HG02981 (cell line): ENCODE data around the gene GSC2.

Experiments used
- ATAC-seq: cut with Tn5 transposase; IDR thresholded peaks from one replicate; pipeline ENCODE4 v1.9.1; 2021; ENCODE audit warnings: mild to moderate bottlenecking, moderate library complexity; ENCODE audit not compliant: unreplicated experiment

The GSC2 gene, protein sequence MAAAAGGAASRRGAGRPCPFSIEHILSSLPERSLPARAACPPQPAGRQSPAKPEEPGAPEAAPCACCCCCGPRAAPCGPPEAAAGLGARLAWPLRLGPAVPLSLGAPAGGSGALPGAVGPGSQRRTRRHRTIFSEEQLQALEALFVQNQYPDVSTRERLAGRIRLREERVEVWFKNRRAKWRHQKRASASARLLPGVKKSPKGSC

DNA sequence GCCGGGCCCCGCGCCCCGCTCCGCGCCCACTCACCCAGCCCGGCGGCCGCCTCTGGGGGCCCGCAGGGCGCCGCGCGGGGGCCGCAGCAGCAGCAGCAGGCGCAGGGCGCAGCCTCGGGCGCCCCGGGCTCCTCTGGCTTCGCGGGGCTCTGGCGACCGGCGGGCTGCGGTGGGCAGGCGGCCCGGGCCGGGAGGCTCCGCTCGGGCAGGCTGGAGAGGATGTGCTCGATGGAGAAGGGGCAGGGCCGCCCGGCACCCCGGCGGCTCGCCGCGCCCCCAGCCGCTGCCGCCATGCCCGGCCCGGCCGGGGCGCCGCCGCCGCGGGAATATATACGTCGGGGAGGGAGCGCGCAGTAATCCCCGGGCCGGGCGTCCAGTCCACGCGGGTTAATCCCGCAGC lies at the start of gene GSC2:
Gene GSC2, minus strand, starts transcription at position 302 of the 400 bp plus-strand sequence. Its CDS starts 9 bp downstream, at position 293.
- ATAC-seq: no peak

DNA sequence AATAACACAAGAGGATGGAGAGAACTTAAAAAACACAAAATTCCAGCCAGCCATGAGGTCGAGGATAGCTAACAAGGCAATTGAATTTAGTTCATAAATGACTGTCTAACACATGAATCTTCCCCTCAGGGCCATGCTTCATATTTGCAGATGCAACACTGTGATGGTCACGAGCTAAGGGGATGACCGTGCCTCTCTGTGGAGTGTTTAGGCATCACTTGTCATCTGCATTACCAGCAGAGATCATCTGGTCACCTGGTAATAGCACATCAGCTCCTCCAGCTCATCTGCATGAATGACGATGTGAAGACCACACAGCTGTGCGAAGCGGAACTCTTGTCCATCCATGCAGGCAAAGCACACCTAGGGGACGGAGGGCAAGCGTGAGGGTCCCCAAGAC lies 49.4 kb upstream of the GSC2 start:
- ATAC-seq: no peak

DNA sequence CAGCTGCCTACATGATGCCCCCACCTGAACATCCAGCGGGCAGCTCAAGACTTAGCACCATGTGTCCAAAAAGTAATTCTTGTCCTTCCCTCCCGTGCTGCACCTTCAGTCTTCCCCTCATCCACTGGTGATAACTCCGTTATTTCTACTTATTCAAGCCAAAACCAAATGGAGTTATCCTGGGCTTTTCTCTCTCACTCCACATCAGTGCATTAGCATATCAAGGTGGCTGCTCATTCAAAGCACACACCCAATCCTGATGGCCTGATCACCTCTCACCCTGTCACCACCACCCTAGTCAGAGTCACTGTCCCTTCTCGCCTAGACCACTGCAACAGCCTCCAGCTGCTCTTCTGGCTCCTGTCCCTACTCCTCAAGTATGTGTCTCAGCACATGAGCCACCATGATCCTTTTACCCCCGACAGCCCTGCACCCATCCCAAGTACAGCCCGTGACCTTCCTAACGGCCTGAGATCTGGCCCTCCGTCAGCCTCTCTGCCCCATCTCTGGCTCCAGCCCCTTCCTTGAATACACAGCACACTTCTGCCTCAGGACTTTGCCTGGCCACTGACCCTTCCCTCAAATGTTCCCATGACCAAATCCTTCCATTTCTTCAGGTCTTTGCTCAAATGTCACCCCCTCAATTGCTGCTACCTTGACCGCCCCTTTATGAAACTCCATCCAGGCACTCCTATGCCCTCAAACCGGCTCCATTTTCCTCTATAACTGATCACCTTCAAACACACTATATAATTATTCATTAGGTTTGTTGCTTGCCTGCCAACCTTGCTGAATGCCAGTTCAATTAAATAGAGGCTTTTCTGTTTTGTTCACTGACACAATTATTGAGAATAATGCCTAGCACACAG lies 48.1 kb upstream of the GSC2 start:
- ATAC-seq: no peak

DNA sequence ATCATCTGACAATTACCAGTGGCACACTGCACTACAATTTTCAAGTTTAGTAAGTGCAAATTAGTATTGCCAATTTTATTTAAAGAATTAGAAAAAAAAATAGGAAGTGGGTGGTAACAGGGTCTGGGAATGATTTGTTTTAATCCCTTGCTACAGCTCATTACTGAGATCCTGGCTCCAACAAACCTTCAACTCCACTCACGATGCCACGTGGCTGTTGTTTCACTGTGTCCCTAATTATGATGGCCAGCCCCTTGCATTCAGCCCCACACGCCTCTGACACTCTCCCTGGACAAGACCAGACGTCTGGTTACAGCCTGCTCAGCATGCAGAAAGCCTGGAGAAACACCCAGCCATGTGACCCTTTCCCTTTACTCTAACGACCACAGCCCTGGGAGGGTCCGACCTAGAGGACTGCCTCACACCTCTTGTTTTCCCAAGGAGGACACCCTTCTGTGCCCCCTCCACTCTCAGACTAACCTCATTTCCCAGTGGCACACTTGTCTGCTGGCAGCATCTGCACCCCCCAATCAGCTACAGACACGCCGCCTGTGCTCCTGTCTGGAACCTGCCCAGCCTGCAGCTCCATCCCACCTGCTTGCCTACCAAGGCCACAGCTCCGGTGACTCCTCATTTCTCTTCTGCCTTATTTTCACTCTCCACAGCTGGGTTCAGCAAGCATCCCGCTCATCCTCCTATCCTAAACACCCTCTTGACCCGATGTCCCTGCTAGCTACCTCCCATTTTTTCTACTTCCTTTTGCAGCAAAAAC lies 46.9 kb upstream of the GSC2 start:
- ATAC-seq: no peak

DNA sequence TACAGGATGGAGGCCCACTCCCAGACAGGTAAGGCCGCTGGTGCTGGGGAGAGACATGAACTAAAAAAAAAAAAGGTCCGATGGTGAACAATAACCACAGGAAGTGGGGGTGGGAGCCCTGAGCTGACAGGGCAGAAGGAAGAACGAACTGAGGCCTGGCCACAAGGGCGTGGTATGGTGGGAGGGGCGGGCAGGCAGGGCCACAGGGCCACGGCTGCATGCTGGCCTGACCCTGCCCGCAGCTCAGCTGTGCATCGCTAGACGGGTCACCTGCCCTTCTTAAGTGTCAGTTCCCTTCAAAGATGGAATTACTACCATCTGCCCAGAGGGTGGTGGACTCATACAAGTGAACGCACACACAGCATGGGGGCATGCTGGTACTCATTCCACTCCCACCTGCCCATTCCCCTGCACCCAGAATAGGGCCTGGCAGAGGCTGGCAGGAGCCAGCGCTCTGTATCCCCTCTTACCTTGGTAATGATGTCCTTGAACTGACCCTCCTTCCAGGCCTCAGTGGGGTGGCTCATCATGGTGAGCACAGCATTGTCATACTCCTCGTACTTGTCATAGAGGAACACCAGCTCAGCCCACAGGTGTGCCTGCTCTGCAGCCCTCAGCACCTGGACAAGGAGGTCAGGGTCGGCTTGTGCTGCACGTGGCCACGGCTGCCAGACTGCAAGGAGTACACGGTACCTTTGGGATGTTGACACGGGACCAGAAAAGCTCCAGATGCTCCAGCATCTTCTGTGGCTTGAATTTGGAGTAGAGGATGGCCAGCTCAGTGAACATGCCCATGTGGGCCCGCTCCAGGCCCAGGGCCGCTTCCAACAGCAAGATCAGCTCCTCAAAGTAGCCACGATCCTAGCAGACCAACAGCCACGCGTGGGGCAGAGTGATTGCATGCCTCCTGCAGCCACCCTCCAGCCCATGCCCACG lies 46.0 kb upstream of the GSC2 start:
- no peak for ATAC-seq

DNA sequence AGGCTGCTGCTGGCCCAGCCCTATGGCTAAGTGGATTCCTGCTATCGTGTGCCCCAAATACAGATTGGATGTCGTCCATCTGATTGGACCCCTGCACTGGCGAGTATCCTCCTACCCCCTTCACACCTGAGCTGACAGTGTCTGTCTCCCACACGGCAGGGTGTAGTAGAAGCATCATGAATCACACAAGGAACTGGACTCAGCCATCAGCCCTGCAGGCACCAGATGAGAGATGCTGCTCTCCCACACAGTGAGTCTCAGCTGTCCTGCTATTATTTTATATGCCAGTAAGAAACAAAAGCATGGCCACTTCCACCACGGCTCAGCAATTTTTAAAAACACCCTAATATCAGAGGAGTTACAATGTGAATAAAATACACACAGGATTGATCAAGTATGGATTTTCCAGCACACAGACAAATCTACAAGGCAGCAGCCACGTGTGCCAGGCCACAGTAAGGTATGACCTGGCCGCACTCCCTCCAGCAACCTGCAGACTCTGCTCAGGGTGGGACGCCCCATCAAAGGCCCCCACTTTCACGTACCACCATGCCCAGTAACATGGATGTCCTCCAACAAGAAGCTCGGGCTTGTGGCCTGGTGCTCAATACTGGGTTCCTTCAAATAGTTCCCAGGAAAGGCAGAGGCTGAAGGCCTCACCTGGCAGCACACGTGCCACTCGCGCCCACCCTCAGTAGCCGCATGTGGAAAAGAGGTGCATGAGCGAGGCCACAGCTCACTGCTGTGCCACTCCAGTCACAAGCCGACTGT lies 44.9 kb upstream of the GSC2 start:
- ATAC-seq: no peak

DNA sequence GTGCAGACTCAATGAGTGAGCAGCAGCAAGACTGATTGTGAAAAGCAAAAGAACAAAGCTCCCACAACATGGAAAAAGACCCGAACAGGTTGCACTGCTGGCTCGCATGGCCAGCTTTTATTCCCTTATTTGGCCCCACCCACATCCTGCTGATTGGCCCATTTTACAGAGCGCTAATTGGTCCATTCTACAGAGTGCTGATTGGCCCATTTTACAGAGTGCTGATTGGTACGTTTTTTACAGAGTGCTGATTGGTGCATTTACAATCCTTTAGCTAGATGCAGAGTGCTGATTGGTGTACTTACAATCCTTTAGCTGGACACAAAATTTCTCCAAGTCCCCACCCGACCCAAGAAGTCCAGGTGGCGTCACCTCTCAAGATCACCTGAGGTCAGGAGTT lies 43.8 kb upstream of the GSC2 start:
- ATAC-seq: no peak

DNA sequence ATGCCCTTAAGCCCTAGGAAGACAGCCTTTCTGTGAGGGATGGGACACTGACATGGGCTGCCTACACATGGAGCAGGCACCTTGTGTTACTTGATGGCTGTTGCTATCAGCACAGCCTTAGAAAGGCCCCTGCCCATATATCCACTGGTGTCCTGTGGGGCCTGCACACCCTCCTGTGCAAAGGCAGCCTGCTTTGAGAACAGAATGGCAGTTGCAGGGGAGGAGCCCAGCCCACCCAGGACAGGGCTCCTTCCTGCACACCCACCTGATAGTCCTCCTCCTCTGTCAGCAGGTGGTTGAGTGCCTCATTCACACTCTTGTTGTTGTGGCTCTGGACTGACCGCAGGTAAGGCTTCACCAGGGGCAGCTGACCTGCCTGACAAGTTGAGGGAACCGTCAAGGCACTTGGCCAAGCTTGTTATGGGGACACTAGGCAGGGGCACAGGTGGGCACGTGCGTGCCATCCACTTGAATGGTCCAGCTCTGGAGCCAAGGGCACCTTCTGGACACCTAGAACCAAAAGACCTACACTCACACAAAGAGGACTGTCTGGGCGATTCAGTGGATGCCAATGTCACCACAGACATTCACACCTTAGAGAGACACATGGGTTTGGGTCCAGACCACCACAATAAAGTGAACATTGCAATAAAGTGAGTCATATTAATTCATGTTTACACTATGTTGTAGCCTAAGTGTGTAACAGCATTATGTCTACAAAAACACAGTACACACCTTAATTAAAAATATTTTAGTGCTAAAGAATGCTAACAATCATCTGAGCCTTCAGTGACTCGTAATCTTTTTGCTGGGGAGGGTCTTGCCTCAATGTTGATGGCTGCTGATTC lies 37.8 kb upstream of the GSC2 start:
- ATAC-seq: no peak

DNA sequence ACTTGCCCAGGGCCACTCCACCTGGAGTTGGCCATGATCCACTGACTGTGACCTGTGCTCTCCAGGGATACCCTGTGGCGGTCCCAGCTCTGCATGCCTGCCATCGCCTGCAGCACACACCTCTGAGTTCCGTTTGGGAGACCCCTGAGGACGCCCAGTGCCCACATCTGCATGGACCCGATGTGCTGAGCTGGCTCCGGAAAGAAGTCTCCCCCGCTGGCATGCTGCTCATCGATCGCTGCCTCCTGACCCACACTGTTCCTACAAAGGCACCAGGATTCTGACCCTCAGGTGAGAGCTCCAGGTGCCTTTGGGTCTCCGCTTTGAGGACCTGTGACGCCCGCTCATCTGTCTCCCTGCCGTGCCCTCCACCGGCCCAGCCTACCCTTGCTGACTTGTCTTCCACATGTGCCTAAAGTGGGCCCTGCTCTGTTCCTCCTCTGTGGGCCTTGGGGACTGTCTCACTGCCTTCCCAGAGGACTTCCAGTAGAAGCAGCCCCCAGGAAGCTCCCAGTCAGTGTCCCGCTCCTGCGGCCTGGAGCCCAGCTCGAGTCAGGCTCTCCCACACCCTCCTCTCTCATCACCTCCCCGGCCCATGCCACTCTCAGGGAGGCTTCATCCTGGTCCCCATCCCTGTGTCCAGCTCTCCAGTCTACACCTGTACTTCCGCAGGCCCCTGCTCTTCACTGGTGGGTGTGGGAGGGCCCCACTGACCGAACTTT lies 34.3 kb upstream of the GSC2 start:
- ATAC-seq: no peak

DNA sequence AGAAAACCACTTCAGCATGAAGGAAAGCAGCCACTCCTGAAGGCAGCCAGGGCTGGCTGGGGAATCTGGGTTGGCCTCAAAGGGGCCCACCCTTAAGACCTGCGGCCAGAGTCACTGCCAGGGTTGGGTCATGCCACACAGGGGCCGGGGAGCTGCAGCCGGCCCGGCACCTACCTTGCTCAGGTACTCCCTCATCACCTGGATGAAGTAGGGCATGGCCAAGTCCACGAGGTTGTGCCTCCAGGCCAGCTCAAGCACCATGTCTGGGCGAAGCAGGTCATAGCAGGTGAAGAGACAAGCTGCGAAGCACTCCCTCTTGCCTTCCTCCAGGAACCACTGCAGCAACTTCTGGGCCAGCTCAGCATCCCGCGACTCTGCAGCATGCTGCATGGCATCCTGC lies 33.1 kb upstream of the GSC2 start:
- ATAC-seq: no peak

DNA sequence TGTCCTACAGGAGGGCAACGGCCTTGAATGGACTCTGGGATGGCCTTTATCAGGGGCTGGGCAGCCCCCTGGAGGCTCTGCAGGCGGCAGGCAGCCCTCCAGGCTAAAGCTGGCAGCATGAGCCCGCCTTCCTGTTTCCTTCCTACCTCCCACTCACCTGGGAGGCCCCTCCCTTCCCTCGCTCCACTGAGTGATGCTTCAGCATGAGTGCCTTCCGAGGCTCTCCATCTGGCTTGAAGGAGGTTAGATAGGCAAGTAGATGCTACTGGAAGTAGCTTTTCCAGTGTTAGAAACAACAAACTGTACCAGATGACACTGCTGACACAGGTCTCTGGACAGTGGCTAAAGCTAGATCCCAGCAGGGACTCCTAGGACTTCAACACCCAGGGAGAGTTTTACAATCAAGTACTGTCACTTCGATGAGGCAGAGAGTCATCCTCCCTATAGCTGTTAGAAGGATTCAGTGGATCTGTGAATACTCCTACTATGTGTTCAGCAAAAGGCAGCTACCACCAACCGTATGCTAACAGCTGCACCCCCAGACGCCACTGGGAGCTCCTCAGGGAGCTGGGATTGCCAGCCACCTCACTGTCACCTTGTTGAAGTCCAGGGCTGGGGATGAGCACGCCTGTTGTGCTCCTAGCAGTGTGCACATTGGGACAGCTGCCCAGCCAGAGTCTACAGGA lies 32.5 kb upstream of the GSC2 start:
- ATAC-seq: no peak

DNA sequence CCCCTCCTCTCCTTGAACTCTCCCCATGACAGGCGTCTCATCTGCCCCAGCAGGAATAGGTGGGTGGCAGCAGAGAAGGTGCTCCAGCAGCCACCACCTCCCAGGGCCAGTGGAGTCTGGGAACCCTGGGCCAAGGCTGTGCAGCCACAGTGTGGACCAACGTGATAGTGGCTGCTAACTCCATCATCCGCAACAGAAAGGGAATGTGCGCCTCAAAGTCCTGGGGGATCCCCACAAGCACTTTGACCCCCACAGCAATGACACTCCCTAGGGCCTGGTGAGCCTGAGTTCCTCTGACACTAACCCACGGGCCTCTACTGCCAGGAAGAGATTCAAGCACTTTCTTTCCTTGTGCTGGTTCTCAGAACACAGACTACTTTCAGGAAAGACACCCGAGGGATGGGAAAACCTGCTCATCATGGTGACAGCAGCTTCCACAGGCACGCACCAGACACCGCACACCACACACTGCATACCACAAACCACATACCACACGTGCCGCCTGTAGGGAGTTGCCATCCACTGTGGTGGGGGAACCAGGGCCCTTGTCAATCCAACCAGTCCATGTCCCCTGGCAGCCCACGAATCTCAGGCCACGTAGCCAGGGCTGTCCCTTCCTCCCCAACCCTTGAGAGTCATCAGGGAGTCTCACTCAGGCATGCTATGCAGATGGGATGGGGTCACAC lies 31.8 kb upstream of the GSC2 start:
- no peak for ATAC-seq

DNA sequence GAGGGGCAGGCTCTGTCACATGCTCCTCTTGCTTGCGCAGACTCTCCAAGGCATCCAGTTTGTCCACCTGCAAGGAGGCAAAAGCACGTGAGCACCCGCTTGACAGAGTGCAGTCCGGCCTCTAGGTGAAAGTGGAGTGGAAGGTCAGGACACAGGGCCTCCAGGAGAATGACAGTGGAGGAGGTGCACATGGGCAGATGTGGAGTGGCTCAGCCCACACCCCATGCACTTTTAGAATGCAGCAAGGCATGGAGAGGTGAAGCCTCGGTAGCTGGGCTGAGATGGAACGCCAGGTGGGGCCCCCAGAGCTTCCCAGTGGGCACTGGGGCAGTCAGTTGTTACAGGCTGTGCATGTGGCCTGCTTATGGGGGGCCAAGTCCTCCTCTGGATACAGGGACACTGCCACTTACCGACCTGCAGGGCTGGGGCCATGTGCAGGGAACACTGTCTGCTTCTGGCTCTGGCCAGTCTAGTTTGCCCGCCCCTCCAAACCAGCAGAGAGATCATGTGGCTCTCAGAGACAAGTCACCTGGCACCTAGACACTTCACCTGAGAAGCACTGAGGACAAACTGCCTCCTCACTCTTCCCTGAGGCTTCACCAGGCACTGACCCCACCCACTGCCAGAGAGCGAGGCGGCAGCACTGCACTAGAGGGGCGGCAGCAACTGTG lies 30.8 kb upstream of the GSC2 start:
- ATAC-seq: no peak

DNA sequence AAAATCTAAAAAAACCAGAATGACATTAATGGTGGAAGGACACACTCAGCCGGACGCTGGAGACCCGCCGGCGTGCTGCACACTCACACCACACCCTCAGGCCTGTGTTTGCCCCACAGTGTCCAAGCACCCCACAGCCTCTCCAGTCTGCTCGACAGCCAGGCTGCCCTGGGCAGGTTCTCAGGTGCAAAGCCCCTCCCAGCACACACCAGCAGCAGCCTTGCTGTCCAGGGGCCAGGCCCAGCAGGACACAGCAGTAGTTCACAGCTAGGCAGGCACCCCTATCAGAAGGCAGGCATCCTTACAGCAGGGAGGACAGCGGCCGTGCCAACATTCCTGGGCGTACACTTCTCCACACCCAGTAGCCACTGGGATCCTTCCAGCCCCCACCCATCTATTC lies 30.1 kb upstream of the GSC2 start:
- ATAC-seq: no peak

DNA sequence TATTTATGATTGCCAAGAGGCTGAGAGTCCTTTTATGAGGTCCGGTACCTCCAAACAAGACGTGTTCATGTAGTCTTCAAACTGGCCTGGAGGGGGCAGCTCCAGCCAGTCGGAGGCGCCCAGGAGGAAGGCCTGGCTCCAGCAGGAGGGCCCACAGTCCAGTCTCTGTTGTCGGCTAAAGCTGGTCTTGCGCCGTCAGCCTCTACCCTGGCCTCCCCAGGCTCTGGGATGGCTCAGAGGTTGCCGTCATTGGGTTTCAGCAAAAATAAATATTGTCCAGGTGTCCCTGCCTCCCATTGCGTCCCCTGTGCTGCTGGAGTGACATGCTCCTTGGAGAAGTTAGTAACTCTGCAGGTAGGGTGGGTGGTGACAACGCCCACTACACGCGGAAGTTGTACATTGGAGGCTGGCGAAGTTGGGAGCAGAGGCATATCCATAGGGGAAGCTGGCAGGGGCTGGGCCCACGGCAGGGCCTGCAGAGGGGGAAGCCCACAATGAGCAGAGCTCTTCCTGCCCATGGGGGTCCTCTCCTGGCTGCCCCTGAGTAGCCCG lies 29.5 kb upstream of the GSC2 start:
- peak; percentile 41 for ATAC-seq
